Non-pigmented ciliary epithelial cell (primary cell): ENCODE measurements around the gene ADIPOR2.

ENCODE experiments used
- DNase-seq: peaks from one replicate; pipeline ENCODE4 v3.0.0-alpha.2; 2010; ENCODE audit warnings: low read depth

The ADIPOR2 gene

DNA sequence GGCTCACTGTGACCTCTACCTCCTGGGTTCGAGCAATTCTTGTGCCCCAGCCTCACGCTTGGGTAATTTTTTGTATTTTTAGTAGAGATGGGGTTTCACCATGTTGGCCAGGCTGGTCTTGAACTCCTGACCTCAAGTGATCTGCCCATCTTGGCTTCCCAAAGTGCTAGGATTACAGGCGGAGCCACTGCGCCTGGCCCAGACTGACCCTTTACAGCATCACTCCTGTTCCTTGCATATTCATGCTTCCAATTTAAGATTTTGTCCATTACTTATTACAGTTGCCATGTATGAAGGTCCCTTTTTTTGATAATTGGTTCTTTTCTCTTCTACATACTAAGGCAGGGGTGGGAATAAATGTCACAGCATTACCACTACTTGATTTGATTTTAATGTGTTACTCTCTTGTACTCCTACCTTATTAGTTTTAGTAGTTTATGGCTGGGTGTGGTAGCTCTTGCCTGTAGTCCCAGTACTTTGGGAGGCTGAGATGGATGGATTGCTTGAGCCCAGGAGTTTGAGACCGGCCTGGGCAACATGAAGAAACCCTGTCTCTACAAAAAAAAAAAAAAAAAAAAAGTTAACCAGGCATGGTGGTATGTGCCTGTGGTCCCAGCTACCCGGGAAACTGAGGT lies 46.9 kb downstream of the ADIPOR2 start:
- DNase-seq: no peak

DNA sequence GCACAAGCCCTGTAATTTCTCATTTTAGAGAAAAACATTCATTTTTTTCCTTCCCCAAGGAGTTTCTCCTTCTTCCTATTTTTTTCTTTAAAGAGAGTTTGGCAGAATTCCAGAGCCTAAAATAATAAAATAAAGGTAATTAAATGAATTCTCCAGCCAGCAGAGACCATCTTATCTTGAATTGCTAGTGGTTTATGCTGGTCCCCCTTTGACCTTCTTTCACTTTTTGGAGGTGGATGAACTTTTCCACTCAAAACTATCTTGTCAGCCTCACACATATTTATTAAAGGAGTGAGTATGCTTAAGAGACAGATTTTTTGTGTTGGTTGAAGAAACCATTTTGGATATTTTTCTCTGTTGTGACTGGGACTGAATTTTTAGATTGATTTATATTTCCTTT lies 47.6 kb downstream of the ADIPOR2 start:
- DNase-seq: no peak

DNA sequence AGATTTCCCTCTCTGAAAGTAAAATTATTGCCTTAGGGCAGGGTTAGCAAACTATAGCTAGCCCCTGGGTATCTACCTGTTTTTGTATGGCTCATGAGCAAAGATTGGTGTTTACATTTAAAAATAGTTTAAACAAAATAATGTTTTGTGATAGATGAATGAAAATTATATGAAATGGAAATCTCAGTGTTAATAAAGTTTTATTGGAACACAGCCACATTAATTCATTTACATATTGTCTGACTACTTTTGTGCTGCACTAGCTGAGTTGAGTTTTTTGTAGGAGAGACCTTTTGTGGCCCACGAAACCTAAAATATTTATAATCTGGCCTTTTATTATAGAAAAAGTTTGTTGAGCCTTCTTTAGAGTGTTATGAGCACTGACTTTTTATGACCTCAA lies 48.5 kb downstream of the ADIPOR2 start:
- no peak for DNase-seq

DNA sequence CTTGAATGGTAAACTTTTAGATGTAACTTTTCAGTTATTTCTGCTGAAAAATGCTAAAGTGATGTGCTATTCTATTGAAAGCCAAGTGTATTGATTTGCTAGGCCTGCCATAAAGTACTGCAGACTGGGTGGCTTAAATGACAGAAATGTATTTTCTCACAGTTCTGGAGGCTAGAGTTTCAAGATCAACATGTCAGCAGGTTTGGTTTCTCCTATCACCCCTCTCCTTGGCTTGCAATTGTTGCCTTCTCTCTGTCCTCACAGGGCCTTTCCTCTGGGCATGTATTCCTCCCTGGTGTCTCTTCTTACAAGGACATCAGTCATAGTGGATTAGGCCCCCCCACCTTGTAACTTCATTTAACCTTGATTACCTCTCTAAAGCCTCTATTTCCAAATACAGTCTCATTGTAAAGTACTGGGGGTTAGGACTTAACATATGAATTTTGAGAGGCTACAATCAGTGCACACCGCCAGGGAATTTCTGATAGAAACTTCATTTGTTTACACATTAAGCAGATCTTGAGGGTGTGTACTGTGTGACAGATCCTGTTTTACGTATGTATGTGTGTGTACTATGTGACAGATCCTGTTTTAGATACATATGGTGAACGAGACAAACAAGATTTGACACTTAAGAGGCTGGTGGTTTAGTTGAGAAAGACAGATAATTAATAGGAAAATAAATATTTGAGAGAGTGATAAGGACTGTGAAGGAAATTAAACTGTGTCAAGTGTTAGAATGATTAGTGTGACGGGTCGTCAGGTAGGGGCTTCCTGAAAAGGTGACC lies 49.5 kb downstream of the ADIPOR2 start:
- DNase-seq: no peak

DNA sequence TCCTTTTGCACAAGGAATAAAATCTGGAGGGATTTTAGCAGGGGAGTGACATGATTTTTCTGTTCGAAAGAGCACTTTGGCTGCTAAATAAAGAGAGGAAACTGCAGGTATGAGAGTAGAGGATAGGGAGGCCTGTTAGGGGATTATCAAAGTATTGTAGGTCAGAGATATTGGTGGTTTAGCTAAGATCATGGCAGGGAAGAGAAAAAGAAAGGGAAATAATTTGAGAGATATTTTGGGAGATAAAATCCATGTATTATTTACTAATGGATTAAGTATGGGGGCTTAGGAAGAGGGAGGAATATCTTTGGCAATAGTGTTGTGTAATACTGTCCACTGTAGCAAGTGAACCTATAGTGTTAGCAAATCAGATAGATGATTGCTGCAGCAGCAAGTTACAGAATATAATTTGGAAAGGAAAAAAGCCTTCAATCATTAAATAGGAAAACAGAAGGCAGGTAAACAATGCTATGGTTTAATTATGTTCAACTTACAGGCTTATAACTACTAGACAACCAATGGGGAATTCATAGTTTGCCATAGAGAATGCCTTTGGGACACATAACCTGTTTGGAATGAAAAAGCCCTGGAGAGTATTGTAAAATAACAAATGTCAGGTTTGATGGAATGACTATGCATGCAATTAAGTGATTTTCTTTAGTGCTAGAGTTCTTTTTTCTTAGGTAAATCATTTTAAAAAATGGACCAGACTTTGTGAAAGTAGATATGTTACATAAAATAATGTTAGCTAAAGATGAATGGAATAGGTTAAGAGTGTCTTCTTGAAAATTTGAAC lies 50.5 kb downstream of the ADIPOR2 start:
- no peak for DNase-seq

DNA sequence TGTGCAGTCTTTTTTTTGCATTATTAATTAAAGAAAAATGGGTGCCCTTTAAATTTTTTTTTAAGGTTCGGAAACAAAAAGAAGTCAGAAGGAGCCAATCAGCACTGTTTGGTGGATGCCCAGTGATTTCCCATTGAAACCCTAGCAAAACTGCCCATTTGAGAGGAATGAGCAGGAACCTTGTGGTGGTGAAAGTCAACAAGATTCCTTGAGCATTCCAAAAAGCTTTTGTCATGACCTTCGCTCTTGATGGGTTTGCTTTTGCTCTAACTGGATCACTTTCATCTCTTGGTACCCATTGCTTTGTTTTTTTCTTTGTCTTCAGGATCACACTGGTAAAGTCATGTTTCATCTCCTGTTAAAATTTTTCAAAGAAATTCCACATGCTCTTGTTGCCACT lies 54.1 kb downstream of the ADIPOR2 start:
- no peak for DNase-seq

DNA sequence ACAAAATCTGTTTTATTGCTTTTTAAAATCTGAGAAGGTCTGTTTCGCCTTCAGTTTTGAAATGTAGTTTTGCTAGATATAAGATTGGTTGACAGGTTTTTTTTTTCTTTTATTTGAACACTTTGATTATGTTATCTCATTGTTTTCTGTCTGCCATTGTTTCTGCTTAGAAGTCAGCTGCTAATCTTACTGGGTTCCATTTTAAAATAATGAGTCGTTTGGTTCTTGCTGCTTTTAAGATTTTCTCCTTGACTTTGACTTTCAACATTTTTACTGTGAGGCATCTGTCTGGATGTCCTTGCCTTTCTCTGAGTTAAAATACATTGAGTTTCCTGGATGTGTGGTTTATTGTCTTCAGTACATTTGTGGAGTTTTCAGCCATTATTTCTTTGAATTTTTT lies 56.7 kb downstream of the ADIPOR2 start:
- no peak for DNase-seq

DNA sequence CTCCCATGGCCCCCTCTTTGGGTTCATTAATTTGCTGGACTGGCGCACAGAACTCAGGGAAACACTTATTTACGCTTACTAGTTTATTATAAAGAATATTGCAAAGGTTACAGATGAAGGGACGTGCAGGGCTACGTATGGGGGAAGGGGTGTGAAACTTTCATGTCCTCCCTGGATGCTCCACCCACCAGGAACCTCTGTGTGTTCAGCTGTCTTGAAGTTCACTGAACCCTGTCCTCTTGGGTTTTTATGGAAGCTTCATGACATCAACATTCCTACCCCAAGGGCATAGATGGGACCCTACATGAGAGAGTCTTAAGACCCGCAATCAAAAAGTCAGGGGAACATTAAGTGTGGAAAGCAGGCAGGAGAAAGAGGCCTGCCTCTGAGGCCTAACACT lies 58.1 kb downstream of the ADIPOR2 start:
- no peak for DNase-seq

DNA sequence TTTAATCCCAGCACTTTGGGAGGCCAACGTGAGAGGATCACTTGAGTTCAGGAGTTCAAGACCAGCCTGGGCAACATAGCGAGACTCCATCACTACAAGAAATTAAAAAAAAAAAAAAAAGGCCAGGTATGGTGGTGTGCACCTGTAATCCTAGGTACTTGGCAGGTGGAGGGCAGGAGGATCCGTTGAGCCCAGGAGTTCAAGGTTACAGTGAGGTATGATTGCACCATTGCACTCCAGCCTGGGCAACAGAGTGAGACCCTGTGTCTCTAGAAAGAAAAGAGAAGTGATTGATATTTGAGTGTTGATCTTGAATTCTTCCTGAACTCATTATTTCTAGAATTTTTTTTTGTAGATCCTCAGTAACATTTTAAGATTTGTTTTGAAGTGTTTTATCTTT lies 59.4 kb downstream of the ADIPOR2 start:
- DNase-seq: no peak

DNA sequence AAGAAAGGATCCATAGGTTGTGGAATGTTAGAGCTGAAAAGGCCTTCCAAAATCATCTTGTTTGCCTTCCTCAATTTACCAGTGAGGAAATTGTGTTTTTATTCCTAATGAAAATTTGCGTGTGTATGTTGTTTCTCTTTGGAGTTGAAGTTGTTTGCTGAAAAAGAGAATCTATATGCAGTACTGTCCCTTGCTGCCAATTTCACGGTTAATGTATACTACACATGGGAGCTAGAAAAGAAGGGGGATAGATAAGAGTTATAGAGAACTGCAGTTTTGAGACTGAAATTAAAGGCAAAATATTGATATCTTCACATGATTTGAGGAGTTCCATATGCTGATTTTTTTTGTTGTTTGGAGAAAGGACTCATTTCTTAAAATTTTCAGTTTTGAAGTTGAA lies 67.5 kb downstream of the ADIPOR2 start:
- DNase-seq: no peak

DNA sequence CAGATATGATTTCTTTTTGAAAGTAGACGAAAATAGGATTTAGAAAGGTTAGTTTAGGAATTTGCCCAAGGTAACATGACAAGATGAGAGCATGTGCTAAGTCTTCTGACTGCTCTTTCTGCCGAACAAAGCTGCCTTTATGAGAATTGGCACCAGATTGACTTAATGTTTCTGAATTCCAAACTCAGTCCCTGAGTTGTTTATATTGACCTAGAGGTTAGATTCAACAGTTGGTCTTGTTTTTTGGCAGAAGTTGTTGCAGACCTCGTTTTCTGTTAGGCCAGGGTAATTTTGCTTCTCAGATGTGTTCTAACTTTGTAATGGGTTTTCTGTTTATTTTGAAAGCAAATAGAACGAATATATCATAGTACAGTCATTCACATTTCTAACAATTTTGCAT lies 68.0 kb downstream of the ADIPOR2 start:
- no peak for DNase-seq

DNA sequence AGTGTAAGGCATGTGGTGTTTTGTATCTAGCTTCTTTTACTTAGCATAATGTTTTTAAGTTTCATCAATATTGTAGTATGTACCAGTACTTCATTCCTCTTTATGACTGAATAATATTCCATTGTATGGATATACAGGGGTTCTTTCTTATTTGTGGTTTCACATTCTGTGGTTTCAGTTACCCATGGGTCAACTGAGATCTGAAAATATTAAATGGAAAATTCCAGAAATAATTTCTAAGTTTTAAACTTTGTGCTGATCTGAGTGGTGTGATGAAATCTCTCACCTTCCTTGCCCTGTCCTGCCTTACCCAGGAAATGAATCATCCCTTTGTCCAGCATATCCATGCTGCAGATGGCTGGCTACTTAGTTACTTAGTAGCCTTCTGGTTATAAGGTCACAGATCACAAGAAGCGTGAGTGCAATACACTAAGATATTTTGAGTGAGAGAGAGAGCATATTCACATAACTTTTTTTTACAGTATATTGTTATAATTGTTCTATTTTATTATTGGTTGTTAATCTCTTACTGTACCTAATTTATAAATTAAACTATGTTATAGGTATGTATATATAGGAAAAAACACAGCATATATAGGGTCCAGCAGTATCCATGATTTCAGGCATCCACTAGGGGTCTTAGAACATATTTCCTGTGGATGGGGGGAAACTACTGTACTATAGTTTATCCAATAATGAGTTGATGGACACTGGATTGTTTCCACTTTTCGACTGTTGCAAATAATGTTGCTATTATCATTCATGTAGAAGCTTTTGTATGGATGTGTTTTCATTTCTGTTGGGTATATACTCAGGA lies 69.9 kb downstream of the ADIPOR2 start:
- no peak for DNase-seq

DNA sequence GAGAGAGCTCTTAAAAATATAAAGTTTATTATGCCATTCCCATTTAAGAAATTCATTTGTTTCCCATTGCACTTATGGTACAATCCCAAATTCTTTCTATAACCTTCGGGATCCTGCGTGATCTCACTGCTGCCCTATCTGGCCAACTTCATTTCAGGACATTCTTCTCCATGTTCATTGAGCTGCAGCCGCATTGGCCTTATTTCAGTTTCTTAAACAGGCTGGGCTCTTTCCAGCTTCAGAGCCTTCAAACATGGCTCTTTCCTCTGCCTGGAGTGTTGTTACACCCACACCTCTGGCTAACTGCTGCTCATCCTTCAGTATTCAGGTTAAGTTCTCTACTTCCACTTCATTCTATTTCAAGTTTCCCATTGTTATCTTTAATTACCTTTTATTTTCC lies 71.0 kb downstream of the ADIPOR2 start:
- no peak for DNase-seq

DNA sequence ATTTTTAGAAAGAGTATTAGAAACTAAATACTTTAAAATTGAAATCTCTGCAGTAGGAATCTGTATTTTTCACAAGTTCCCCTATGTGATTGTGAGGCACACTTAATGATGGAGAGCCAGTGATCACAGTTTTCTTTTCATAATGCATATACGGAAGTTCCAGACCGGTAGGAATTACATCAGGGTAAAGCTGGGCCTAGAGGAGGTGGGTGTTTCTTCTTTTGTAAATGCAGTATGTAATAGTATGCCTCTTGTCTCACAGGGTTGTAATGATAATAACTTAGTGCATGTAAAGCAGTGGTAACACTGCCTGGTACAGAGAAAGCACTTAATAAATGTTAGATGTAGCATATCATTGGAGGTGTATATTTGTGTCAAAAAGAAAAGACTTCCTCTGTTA lies 72.3 kb downstream of the ADIPOR2 start:
- no peak for DNase-seq

DNA sequence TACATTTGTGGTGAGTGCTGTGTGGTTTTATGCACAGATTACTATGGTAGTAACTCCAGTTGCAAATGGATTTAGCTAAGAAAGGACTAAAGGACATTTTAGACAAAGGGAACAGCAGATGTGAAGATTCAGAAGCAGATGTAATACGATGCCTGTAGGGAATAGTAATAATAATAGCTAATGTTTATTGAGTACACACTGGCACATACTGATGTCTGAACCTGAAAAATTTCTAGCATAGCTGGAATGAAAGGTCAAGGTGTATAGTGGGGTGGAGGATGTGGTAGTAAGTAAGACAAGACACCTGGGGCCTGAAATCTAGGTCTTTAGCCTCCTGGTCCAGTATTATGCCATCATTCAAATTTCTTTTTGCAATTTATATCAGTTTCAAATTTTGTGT lies 75.2 kb downstream of the ADIPOR2 start:
- DNase-seq: no peak

DNA sequence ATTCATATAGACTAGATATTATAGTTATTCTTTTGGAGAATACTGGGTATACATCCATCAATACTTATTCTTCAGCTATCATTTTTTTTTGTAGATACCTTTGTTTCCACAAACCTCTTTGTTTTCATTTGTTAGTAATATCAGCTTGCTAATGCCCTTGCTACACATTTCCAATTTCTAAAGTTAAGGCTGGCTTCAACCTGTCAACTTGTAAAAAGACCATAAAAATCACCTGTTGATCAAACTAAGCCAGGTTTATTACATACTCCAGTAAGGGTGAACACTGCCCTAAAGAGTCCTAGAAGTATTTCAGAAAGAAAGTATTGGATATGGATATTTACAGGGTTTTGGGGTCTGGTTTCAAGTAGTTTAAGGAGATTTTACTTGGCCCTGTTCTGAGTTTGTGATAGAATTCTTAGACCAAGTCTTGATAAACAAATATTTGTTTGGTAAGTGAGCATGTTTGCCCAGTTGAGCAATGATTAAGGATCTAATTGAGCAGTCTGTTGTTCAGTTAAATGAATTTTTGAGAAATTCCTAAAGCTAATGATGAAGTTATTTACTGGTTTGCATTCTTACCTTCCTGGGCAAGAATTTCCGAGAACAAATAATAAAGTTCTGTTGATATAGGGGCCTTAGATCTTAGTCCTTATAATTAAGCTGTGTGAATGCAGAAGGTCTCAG lies 76.7 kb downstream of the ADIPOR2 start:
- DNase-seq: no peak

DNA sequence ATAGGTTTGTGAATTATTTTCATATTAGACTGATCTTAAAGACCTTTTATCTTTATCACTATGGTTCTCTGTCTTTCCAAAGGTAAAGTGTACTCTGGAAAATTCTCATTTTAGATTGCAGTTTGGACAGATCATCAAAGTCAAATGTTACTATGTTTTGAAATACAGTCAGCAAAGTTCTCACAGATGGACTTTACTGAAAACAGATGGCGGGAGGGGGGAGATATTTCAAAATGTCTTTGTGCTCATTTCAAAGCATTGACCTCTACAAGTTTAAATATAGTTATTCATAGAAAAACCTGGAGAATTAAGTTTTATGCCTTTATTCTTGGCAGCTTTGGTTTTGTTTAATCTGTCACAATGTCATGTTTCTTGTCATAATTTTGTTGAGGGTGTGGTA lies 77.7 kb downstream of the ADIPOR2 start:
- no peak for DNase-seq

DNA sequence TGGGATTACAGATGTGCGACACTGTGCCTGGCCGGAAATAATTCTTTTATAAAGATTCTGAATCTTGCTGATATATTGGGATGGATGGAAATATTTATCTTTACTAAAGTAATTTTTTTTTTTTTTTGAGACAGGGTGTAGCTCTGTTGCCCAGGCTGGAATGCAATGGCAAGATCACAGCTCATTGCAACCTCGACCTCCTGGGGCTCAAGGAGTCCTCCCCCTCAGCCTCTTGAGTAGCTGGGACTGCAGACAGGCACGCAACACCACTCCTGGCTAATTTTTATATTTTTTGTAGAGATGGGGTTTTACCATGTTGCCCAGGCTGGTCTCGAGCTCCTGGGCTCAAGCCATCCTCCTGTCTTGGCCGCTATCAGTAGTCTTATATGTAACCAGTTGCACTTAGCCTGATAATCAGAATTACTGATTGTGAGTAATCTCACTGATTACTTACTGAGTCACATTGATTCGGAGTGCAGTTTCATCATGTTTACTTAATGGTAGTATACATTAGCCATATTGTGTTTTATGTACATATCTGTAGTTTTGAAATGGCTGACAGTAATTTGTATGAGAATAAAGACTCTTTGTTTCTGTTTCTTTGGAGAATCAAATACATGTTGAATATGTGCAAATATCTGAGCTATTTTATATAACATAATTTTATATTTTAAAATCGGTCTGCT lies 79.1 kb downstream of the ADIPOR2 start:
- DNase-seq: no peak

DNA sequence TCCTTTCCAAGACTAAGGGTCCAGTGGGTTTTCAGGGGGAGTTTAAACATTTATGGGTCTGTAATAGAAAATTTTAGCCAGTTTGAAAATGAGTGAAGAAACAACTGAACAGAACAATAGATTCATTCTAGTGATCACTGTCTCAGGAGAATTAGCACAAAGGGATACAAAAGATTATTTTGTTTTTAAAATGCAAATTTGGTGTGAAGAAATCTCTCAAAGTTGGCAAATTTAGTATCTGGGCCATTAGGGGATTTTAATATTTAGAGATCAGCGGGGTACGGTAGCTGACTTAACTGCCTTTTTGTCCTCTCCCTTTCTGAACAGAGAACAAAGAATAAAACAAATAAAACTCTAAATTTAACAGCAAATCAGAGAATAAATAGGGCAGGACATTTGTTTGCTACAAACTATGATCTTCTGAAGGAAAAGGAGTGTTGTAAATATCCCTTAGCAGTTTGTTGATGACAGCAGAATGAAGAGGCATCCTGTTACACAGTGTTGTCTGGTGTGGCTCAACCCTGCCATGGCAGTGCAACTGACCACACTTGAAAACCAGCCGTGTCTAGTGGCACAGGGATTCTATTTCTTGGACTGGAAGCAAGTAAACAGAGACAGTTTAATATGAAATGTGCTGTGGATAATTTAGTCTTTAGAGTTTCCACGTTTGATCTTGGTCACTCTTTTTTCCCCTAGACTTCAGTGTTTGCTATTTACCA lies 83.2 kb downstream of the ADIPOR2 start:
- no peak for DNase-seq

DNA sequence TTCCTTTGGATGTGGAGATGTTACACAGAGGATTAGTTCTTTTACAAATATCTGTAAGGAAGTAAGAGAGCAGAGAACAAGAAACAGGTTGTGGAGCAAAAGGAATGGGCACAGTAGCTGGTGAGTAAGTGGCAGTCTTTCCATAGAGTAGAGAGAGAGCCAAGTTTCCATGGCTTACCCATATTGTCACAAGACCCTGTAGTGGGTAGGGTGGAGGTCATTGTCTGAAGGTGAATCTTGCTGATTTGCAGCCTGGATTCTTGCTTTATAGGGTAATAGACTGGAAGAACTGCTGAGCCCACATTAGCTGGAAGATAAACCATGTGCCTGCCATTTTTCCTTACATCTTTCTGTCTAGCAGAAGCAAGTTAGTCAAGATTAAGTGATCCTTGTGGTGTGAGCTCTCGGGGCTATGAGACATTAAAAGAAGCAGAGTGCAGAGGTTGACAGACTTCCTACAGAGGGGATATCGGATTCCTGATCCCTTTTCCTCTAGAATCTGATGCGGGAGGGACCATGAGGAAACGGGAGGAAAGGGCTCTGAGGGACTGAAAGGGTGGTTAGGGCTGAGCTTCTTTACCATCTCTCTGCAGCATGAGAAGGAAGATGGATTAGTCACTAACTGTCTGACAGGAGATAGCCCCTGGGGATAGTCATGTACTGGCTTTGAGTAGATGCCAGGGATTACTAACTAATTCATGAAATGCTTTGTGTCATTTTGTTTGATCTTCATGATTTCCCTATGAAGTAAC lies 85.5 kb downstream of the ADIPOR2 start:
- peak; percentile 63 for DNase-seq
